ENCODE measurements around the gene CCDC18. TPM values are rescaled to one million over a fixed set of nuclear protein-coding genes. Genes with fewer than 3 reads are reported as not detected.

Gene CCDC18
- total RNA-seq, 1 experiment from 2014 or later: 18.1 TPM

DNA sequence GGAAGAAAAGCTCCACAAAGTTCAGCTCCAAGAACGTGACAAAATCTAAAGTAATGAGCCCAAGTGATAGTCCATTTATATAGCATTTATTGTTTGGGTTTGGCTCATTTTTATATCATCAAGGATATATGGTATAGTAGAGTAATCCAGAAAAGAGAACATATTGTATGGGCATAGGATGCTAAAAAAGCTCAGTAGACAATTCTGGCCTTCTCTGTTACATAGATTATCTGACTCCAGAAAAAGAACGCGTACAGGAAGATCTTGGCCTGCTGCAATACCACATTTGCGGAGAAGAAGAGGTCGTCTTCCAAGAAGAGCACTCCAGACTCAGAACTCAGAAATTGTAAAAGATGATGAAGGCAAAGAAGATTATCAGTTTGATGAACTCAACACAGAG, 44.1 kb upstream of the CCDC18 start (continued):
- TF ChIP-seq, protein P1, sequence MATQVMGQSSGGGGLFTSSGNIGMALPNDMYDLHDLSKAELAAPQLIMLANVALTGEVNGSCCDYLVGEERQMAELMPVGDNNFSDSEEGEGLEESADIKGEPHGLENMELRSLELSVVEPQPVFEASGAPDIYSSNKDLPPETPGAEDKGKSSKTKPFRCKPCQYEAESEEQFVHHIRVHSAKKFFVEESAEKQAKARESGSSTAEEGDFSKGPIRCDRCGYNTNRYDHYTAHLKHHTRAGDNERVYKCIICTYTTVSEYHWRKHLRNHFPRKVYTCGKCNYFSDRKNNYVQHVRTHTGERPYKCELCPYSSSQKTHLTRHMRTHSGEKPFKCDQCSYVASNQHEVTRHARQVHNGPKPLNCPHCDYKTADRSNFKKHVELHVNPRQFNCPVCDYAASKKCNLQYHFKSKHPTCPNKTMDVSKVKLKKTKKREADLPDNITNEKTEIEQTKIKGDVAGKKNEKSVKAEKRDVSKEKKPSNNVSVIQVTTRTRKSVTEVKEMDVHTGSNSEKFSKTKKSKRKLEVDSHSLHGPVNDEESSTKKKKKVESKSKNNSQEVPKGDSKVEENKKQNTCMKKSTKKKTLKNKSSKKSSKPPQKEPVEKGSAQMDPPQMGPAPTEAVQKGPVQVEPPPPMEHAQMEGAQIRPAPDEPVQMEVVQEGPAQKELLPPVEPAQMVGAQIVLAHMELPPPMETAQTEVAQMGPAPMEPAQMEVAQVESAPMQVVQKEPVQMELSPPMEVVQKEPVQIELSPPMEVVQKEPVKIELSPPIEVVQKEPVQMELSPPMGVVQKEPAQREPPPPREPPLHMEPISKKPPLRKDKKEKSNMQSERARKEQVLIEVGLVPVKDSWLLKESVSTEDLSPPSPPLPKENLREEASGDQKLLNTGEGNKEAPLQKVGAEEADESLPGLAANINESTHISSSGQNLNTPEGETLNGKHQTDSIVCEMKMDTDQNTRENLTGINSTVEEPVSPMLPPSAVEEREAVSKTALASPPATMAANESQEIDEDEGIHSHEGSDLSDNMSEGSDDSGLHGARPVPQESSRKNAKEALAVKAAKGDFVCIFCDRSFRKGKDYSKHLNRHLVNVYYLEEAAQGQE (IDR thresholded peaks at IDR 0.05; ENCODE audit: low read depth): no peak
- TF ChIP-seq SIN3A (IDR thresholded peaks at IDR 0.05; ENCODE audit: low read depth) (no peak), RAD21 (IDR thresholded peaks at IDR 0.05; ENCODE audit: low read depth) (no peak)

DNA sequence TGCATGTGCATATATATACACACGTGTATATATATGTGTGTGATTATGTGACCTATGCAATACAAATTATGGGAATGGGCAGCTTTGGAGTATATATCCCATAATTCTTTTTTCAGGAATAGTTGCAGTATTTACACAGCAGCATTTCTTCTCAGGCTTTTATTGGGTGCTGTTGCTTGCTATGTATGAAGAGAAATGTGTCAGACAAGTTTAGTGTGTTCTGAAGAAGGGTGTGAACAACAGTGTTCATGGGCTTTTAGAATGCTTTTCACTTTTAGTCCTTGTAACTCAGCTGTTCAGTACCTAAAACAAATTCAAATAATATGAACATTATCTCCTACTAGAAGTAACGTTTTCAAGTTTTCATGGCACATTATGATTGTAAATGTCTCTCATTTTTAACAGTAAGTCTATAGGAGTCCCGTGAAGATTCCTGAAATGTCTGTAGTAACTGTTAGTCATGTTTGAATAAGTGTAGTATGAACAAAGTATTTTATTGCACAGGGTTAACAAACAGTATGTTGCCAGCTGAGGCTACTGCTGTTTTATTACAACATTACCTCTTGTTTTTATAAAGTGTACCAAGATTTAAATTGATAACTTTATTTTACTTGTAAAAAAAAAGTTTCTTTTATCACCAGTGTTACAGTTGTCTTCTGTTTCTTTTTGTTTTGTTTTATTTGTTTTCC, 42.8 kb upstream of the CCDC18 start:
- RAD21 ChIA-PET (ENCODE audit: low non-redundant PET in 1 of 2, low total read pairs in 2 of 2, uncharacterized antibody in 2 of 2, unreplicated experiment in 2 of 2): no interaction called here
- Histone ChIP-seq H3K79me2 (ENCODE audit: insufficient read depth, low read length) (0 out of 2 replicates have a peak, but pooled peaks cover 6% of the 10 kb centered on the region), H3K27ac (ENCODE audit: low read depth, low read length) (no peak overlapping the region), H3K4me2 (ENCODE audit: low read length) (no peak overlapping the region), H3K27me3 (ENCODE audit: insufficient read depth, low read length) (no peaks in the 10 kb centered on the region), H4K20me1 (ENCODE audit: insufficient read depth) (no peaks in the 10 kb centered on the region), H3K36me3 (ENCODE audit: control insufficient read depth in 1 of 2, insufficient read depth in 2 of 2, low read length in 2 of 2) (peaks cover 21 to 28% of the 10 kb centered on the region in 2 experiments; a peak in 3 of 4 replicates), H3K4me3 (replicated peaks in 1 of 2; ENCODE audit: low read depth in 1 of 2, low read length in 2 of 2) (no peak overlapping the region), H3K9ac (ENCODE audit: low read length) (no peak overlapping the region), H3K4me1 (ENCODE audit: control insufficient read depth in 1 of 2, insufficient read depth in 2 of 2, low read length in 2 of 2) (no peaks in the 10 kb centered on the region), H3K9me3 (ENCODE audit: control insufficient read depth in 1 of 2, insufficient read depth in 1 of 2, low read depth in 1 of 2, low read length in 2 of 2) (no peaks in the 10 kb centered on the region), H3K9me2 (ENCODE audit: insufficient read depth) (no peaks in the 10 kb centered on the region), H2AFZ (ENCODE audit: low read depth, low read length, poor library complexity, severe bottlenecking) (no peak overlapping the region)
- BruUV-seq (replicated peaks): no TSS peak
- DNase-seq (ENCODE audit: low read depth, low spot score) (no peak), ATAC-seq (no peak)
- intact Hi-C loops (cut with micrococcal nuclease): no loop called here
- POLR2A ChIA-PET: no interaction called here
- no peak for TF ChIP-seq RAD21 (IDR thresholded peaks at IDR 0.05; ENCODE audit: low read depth)
- CTCF ChIA-PET: no interaction called here

Data from HCT116 (cell line).